Neuron (in vitro differentiated cells): ENCODE results near the gene SMOC2.

Experiments used
- H2AFZ ChIP-seq: one replicate; pipeline ENCODE4 v1.6.1; 2013; ENCODE audit warnings: low read depth, mild to moderate bottlenecking, inconsistent platforms, low read length, moderate library complexity
- H3K27me3 ChIP-seq: one replicate; pipeline ENCODE4 v1.6.1; 2013; ENCODE audit warnings: low read length; ENCODE audit not compliant: insufficient read depth
- H3K36me3 ChIP-seq: one replicate; pipeline ENCODE4 v1.6.1; 2013; ENCODE audit warnings: low read length; ENCODE audit not compliant: insufficient read depth
- H3K4me1 ChIP-seq: one replicate; pipeline ENCODE4 v1.6.1; 2013; ENCODE audit warnings: low read length; ENCODE audit not compliant: insufficient read depth
- H3K4me3 ChIP-seq: 2 replicates; pipeline ENCODE4 v1.5.1; 2013; ENCODE audit warnings: mild to moderate bottlenecking, low read length, moderate library complexity
- H3K9me3 ChIP-seq: one replicate; pipeline ENCODE4 v1.6.1; 2013; ENCODE audit warnings: low read length

The SMOC2 gene

DNA sequence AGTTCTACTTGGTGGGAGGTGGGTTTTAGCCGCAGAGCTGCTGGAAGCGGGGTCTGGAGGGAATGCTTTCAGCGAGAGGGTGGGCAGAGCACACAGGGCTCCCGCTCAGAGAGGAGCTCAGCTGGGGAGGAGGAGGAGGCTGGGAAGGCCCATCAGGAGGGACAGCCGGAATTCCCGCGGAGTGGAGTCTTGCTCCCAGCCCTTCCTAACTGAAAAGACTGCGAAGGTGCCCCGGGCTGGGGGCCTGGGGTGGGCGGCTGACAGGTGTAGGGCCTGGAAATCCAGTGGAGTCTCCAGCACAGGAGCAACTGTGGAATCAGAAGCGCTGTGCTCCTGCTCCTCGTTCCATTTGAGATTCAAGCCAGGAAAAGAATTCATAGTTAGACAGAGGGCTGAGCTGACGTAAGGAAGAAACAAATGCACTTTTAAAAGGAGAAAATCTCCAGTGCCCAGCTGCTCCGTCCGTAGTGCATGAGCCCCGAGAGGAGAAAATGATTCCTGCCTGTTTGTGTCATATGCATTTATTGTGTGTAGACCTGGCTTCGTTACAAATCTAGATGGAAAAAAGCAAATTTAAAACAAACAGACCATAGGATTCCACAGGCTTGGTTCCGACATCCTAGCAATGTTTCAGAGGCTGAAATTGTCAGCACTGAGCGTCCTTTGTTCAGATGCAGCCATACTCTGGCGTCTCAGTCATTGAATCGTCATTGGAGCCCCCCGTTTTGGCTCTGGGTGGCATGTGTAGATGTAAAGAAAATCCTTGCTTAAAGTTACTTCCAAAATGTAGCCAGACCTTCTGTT, 197.7 kb downstream of the SMOC2 start:
- no peaks in the 10 kb centered on the region for H3K27me3 ChIP-seq
- H3K36me3 ChIP-seq: no peaks in the 10 kb centered on the region
- H3K4me1 ChIP-seq: peaks cover 2% of the 10 kb centered on the region
- H3K9me3 ChIP-seq: no peaks in the 10 kb centered on the region
- H3K4me3 ChIP-seq: no peak overlapping the region
- no peak overlapping the region for H2AFZ ChIP-seq

DNA sequence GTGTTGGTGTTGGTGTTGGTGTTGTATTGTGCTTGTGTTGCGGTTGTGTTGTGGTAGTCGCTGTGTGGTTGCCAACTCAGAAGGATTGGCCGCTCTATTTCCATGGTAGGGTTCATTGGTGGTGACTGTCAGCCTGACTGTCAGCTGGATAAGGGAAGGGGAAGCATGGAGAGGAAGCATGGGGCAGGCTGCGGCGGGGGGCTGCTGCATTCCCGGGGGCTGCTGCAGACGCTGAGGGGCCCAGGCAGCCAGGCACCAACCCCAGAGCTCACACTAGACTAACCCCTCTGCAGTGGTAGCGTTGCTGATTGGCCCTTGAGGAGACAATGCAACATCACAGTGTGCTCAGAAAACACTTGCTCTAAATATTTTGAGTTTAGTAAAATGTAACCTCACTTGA, 199.2 kb downstream of the SMOC2 start:
- H2AFZ ChIP-seq: no peak overlapping the region
- no peaks in the 10 kb centered on the region for H3K27me3 ChIP-seq
- no peaks in the 10 kb centered on the region for H3K36me3 ChIP-seq
- no peak overlapping the region for H3K4me3 ChIP-seq
- H3K4me1 ChIP-seq: peaks cover 2% of the 10 kb centered on the region
- H3K9me3 ChIP-seq: no peaks in the 10 kb centered on the region

- Histone ChIP-seq H3K9me3 (no peaks in the 10 kb centered on the region), H3K36me3 (no peaks in the 10 kb centered on the region), H2AFZ (no peak overlapping the region), H3K4me1 (peaks cover 2% of the 10 kb centered on the region), H3K27me3 (no peaks in the 10 kb centered on the region), H3K4me3 (no peak overlapping the region)
Observed at GRCh38 chr6:168640768-168641167, 199.8 kb downstream of the SMOC2 start.

DNA sequence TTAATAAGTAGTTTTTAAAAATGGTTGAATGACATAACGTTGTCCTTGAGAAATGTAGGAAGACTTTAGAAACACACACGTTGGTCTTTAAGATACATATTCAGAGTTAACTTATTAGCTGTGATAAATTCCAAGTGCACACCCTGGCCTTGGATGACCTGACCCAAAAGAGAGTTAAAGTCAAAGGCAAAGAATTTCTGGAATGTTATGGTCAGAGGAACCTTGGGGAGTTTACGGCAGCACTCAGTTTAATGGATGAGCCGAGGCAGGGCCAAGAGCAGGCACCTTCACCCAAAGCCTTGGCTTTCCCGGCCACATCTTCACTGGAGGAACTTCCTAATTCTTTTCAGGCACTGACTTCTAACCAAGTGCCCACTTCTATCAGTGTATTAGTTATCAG, 200.5 kb downstream of the SMOC2 start:
- Histone ChIP-seq H2AFZ (no peak overlapping the region), H3K4me3 (no peak overlapping the region), H3K4me1 (peaks cover 2% of the 10 kb centered on the region), H3K36me3 (no peaks in the 10 kb centered on the region), H3K9me3 (no peaks in the 10 kb centered on the region), H3K27me3 (no peaks in the 10 kb centered on the region)

- H3K4me1 ChIP-seq: peaks cover 2% of the 10 kb centered on the region
- no peak overlapping the region for H3K4me3 ChIP-seq
- no peak overlapping the region for H2AFZ ChIP-seq
Observed at GRCh38 chr6:168643401-168643800, 202.4 kb downstream of the SMOC2 start.

GRCh38 chr6:168645326-168645725, 204.3 kb downstream of the SMOC2 start:
- no peak overlapping the region for H2AFZ ChIP-seq
- H3K36me3 ChIP-seq: no peaks in the 10 kb centered on the region
- H3K9me3 ChIP-seq: no peaks in the 10 kb centered on the region
- H3K4me1 ChIP-seq: peaks cover 2% of the 10 kb centered on the region
- no peaks in the 10 kb centered on the region for H3K27me3 ChIP-seq
- H3K4me3 ChIP-seq: no peak overlapping the region

More at GRCh38 chr6:168643401-168643800, 202.4 kb downstream of the SMOC2 start:
- H3K27me3 ChIP-seq: no peaks in the 10 kb centered on the region
- no peaks in the 10 kb centered on the region for H3K36me3 ChIP-seq
- no peaks in the 10 kb centered on the region for H3K9me3 ChIP-seq

- Histone ChIP-seq H3K27me3 (no peaks in the 10 kb centered on the region), H2AFZ (no peak overlapping the region), H3K4me1 (no peaks in the 10 kb centered on the region), H3K9me3 (no peaks in the 10 kb centered on the region), H3K36me3 (no peaks in the 10 kb centered on the region), H3K4me3 (no peak overlapping the region)
Observed at GRCh38 chr6:168647271-168647670, 206.3 kb downstream of the SMOC2 start.

DNA sequence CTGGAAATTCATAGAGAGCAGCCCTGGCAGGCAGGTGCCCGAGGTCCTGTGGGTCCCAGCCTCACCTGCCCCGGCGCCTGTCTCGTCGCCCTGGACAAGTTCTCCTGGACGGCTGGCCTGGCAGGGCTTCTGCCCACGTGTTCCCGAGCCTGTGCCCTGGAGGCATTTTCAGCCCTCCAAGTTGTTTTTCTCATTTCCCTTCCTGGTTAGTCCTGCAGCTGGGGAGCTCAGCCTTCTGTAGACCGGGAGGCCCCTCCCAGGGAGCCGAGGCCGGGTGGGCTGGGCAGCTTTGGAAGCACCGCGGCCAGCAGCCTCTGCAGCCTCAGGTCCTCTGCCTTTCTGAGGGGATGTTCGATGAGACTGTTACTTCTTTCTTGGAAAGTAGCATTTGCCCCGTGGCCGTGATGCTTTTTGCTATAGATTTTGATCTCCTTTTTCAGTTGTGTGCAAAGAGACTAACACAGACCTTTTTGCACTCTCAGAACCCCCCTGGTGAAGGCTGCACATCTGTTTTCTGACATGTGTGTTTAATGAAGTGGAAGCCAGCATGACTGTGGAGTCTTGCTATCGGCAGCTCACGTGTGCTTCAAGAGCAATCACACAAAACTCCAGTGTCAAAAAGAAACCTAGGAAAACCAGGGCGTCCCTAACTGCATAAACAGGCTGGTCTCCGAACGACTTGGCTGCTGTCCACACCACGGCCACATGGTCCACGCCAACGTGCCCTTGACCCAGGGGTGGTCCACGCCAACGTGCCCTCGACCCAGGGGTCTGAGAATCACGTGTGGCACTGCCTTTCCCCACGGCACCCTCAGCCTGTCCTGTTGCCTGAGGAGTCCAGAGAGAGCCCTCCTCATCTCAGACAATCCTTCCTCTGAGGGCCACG, 207.5 kb downstream of the SMOC2 start:
- no peak overlapping the region for H3K4me3 ChIP-seq
- H3K9me3 ChIP-seq: no peaks in the 10 kb centered on the region
- H3K36me3 ChIP-seq: no peaks in the 10 kb centered on the region
- no peak overlapping the region for H2AFZ ChIP-seq
- no peaks in the 10 kb centered on the region for H3K4me1 ChIP-seq
- no peaks in the 10 kb centered on the region for H3K27me3 ChIP-seq

DNA sequence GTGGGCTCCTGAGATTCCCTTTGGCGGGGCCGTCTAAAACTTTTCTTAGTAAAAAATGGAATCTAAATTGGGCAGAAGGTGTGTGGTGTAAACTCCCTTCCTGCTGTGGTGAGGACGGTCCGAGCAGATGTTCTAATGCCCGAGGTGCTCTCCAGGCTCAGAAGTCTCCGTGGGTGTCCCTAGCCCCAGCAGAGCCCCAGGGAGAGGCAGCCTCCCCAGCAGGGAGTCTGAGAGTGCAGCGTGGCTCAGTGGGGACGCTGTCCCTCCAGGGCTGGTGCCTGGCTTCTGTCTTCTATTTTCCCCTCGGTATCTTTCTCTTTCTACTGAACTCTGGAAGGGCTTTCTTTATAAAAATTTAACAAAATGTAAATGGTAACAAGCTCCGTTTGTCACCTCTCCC, 208.2 kb downstream of the SMOC2 start:
- H3K4me3 ChIP-seq: no peak overlapping the region
- no peaks in the 10 kb centered on the region for H3K9me3 ChIP-seq
- no peaks in the 10 kb centered on the region for H3K27me3 ChIP-seq
- no peaks in the 10 kb centered on the region for H3K36me3 ChIP-seq
- no peaks in the 10 kb centered on the region for H3K4me1 ChIP-seq
- no peak overlapping the region for H2AFZ ChIP-seq

GRCh38 chr6:168650671-168651111, 209.7 kb downstream of the SMOC2 start:
- Histone ChIP-seq H3K27me3 (no peaks in the 10 kb centered on the region), H3K4me3 (no peak overlapping the region), H3K4me1 (no peaks in the 10 kb centered on the region)

GRCh38 chr6:168655462-168656152, 214.6 kb downstream of the SMOC2 start:
- H3K9me3 ChIP-seq: peaks cover 5% of the 10 kb centered on the region
- no peak overlapping the region for H2AFZ ChIP-seq
- H3K4me1 ChIP-seq: no peaks in the 10 kb centered on the region
- no peaks in the 10 kb centered on the region for H3K36me3 ChIP-seq
- no peaks in the 10 kb centered on the region for H3K27me3 ChIP-seq
- H3K4me3 ChIP-seq: no peak overlapping the region

More at GRCh38 chr6:168650671-168651111, 209.7 kb downstream of the SMOC2 start:
- no peaks in the 10 kb centered on the region for H3K36me3 ChIP-seq
- H2AFZ ChIP-seq: no peak overlapping the region
- H3K9me3 ChIP-seq: peaks cover 2% of the 10 kb centered on the region

DNA sequence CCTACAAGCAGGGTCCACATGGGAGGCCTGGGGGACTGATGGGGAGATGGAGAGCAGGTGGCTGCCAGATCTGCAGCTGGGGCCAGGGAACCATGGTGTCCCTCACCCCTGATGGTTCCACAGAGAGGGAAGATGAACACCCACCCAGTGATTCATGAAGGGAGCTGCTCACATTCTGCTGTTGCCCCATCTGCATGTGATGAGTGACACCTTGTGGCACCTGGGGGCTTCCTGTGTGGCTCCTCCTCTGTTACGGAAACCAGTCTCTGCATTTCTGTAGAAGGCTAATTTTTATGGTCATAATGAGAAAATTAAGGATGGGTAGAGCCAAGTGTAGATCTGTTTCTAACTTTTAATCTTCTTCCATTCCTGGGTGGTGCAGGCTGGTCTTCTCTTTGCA, 217.1 kb downstream of the SMOC2 start:
- Histone ChIP-seq H3K4me1 (peaks cover 2% of the 10 kb centered on the region), H2AFZ (no peak overlapping the region), H3K36me3 (no peaks in the 10 kb centered on the region), H3K4me3 (no peak overlapping the region), H3K27me3 (no peaks in the 10 kb centered on the region), H3K9me3 (peaks cover 5% of the 10 kb centered on the region)
